K562 (cell line): Measurements from ENCODE around the gene CXCR6. TPM values are rescaled to one million over a fixed set of nuclear protein-coding genes. Genes with fewer than 3 reads are reported as not detected.

Source experiments
- ATAC-seq: fragments of 200-7000 bp; cut with Tn5 transposase; 3 replicates; pipeline ENCODE4 v1.9.1; 2020; ENCODE audit warnings: moderate library complexity
- BruUV-seq: library from RNA; stranded (reverse); fragments of 400-500 nt; replicated peaks from 2 replicates; lab custom pipeline; 2021; lab: Mats Ljungman, UMichigan
- CTCF ChIA-PET: fragments of 300-600 bp; formaldehyde crosslinking; extraction: SDS; loops from one replicate; lab custom pipeline; 2021; ENCODE audit warnings: low intra/inter-chr PET ratio; lab: Yijun Ruan, JAX
- POLR2A ChIA-PET: fragments of 300-600, 350-650 bp; sonication (Branson Sonifier 250); formaldehyde crosslinking; extraction: SDS; loops from one replicate; lab custom pipeline; 2021; ENCODE audit warnings: antibody characterized with exemption, inconsistent platforms; lab: Yijun Ruan, JAX
- DNase-seq, 4 experiments: peaks; one replicate each; pipeline versions ENCODE4 v3.0.0 to v3.0.0-alpha.2; 2011 to 2018; ENCODE audit warnings: low spot score in 3 of 4, mixed read lengths in 3 of 4; ENCODE audit errors: extremely low read depth in 1 of 4
- FAIRE-seq: peaks from 2 replicates; lab custom pipeline; 2011; peaks lifted over from hg19 to GRCh38; lab: Jason Lieb, UNC
- H2AFZ ChIP-seq: 2 replicates; pipeline ENCODE4 v1.6.0; 2011; ENCODE audit warnings: low read depth, low read length, control low read depth, inconsistent platforms
- H3K27ac ChIP-seq: fragments of 200-600 bp; 3 replicates; pipeline ENCODE4 v1.8.0; 2011; ENCODE audit warnings: low read depth, mild to moderate bottlenecking, control low read depth, inconsistent platforms, low read length, moderate library complexity, mixed read lengths; ENCODE audit errors: extremely low read depth
- H3K27me3 ChIP-seq, 2 experiments: fragments of 300-600 bp in 1 of 2; 2 replicates in 1 of 2; 3 replicates in 1 of 2; pipeline versions ENCODE4 v1.6.0 to v1.8.0; 2011; ENCODE audit warnings: inconsistent platforms in 2 of 2, low read length in 2 of 2, mild to moderate bottlenecking in 1 of 2, mixed read lengths in 1 of 2, moderate library complexity in 1 of 2; ENCODE audit not compliant: control insufficient read depth in 2 of 2, insufficient read depth in 2 of 2
- H3K36me3 ChIP-seq: fragments of 300-600 bp; 3 replicates; pipeline ENCODE4 v1.8.0; 2011; ENCODE audit warnings: mild to moderate bottlenecking, low read length, inconsistent platforms; ENCODE audit not compliant: control insufficient read depth, insufficient read depth
- H3K4me1 ChIP-seq, 2 experiments: fragments of 200-600 bp in 1 of 2; replicated peaks in 1 of 2; 2 replicates in 1 of 2; 3 replicates in 1 of 2; pipeline versions ENCODE4 v1.5.1 to v1.8.0; 2011; ENCODE audit warnings: inconsistent platforms in 2 of 2, low read length in 2 of 2, mild to moderate bottlenecking in 1 of 2, mixed read lengths in 1 of 2, moderate library complexity in 1 of 2; ENCODE audit not compliant: control insufficient read depth in 2 of 2, insufficient read depth in 2 of 2
- H3K4me2 ChIP-seq: 2 replicates; pipeline ENCODE4 v1.6.1; 2011; ENCODE audit warnings: low read length, control low read depth, inconsistent platforms, mixed read lengths; ENCODE audit not compliant: insufficient read depth
- H3K4me3 ChIP-seq: fragments of 200-600 bp; sonication (generic), shearing (Covaris generic); 2 replicates; pipeline ENCODE4 v1.5.1; 2016; ENCODE audit warnings: control low read depth, inconsistent platforms
- H3K79me2 ChIP-seq: fragments of 200-600 bp; 3 replicates; pipeline ENCODE4 v1.8.0; 2011; ENCODE audit warnings: low read length, inconsistent platforms; ENCODE audit not compliant: control insufficient read depth, insufficient read depth
- H3K9ac ChIP-seq, 2 experiments: 2 replicates each; pipeline versions ENCODE4 v1.6.0 to v1.6.1; 2011; ENCODE audit warnings: low read depth in 2 of 2, low read length in 2 of 2, control low read depth in 1 of 2, inconsistent platforms in 1 of 2, mild to moderate bottlenecking in 1 of 2, mixed read lengths in 1 of 2; ENCODE audit not compliant: insufficient read depth in 1 of 2
- H3K9me1 ChIP-seq: one replicate; pipeline ENCODE4 v1.6.0; 2011; ENCODE audit warnings: inconsistent platforms, mild to moderate bottlenecking, low read length, moderate library complexity; ENCODE audit not compliant: control insufficient read depth, insufficient read depth
- H3K9me3 ChIP-seq: replicated peaks from 2 replicates; pipeline ENCODE4 v1.5.1; 2011; ENCODE audit warnings: low read depth, low read length, inconsistent platforms; ENCODE audit not compliant: control insufficient read depth, insufficient read depth
- H4K20me1 ChIP-seq: replicated peaks from 2 replicates; pipeline ENCODE4 v1.6.1; 2011; ENCODE audit warnings: low read length, inconsistent platforms, mixed read lengths; ENCODE audit not compliant: control insufficient read depth, insufficient read depth
- CBFA2T2 ChIP-seq: fragments of 450-650 bp; conservative IDR thresholded peaks from 2 replicates; pipeline ENCODE4 v1.6.1; 2017; ENCODE audit warnings: mild to moderate bottlenecking
- HDAC2 ChIP-seq: fragments of 450-650 bp; IDR thresholded peaks from 2 replicates; pipeline ENCODE4 v1.6.1; 2016; ENCODE audit warnings: mild to moderate bottlenecking
- MCM3 ChIP-seq: fragments of 450-650 bp; IDR thresholded peaks from 2 replicates; pipeline ENCODE4 v1.6.1; 2016
- SP2 ChIP-seq: IDR thresholded peaks from 2 replicates; pipeline ENCODE4 v1.6.1; 2011; ENCODE audit warnings: mild to moderate bottlenecking, low read depth, low read length, moderate library complexity; ENCODE audit not compliant: poor library complexity, severe bottlenecking; ENCODE audit errors: extremely low read depth
- ZNF436 ChIP-seq: fragments of 250-450, 450-650 bp; sonication (Bioruptor Pico); formaldehyde crosslinking; IDR thresholded peaks from 2 replicates; pipeline ENCODE4 v1.7.0; 2020; ENCODE audit warnings: mild to moderate bottlenecking
- WGBS: fragments of 100-300 bp; shearing (Covaris generic); methylation state at CpG from one replicate; pipeline ENCODE4 v1.1.6; 2016; ENCODE audit warnings: low coverage, mixed read lengths; ENCODE audit not compliant: insufficient coverage; ENCODE audit errors: missing lambda C conversion rate; 5-methylcytosine and 5-hydroxymethylcytosine counted together
- in situ Hi-C: fragments of 300-500 bp; cut with MboI; formaldehyde crosslinking; loops from 4 replicates; pipeline ENCODE4 v1.15.0; 2018; ENCODE audit warnings: inconsistent platforms, mixed read lengths
- intact Hi-C: fragments of 100-400 bp; cut with micrococcal nuclease; formaldehyde crosslinking; loops from 2 replicates; pipeline ENCODE4 v1.14.2; 2022
- polyA plus RNA-seq, 8 experiments: library from polyadenylated mRNA; depleted of rRNA in 4 of 8; stranded (reverse) in 5 of 8; unstranded in 3 of 8; fragments of >200 nt; fragmentation: Nextera tagmentation in 2 of 8; fragmentation: Illumina TruSeq in 1 of 8; extraction: Ambion mirVana in 2 of 8; extraction: Trizol in 1 of 8; gene quantifications; 2 replicates each; pipeline versions ENCODE4 v1.2.1 to v1.2.3, GENCODE V29; 2011 to 2014; ENCODE audit warnings: inconsistent platforms in 1 of 8, missing spikeins in 1 of 8
- total RNA-seq, 7 experiments: library from RNA; depleted of rRNA in 6 of 7; stranded (reverse); fragments of >200 nt in 6 of 7; fragmentation: Illumina TruSeq in 2 of 7; extraction: Trizol in 2 of 7; gene quantifications; 2 replicates each; pipeline versions ENCODE4 v1.2.1 to v1.2.3, GENCODE V29; 2011 to 2021; ENCODE audit warnings: low replicate concordance in 1 of 7
- TF ChIP-seq, protein P1 (sequence below): fragments of 450-650 bp; IDR thresholded peaks from 2 replicates; pipeline ENCODE4 v1.7.0; 2016; ENCODE audit warnings: borderline replicate concordance

Gene CXCR6
- total and polyA plus RNA-seq, 9 of the 15 experiments (the other 6 are each of a cell fraction or from before 2014, with no cell fraction given) = 0.28 TPM; not detected in 8

- Histone ChIP-seq H4K20me1 (no peaks in the 10 kb centered on the region; the same call in 1 of the 2 replicates), H3K9me1 (peaks cover 2% of the 10 kb centered on the region), H3K9me3 (no peaks in the 10 kb centered on the region), H3K4me2 (no peak overlapping the region), H3K9ac (no peak overlapping the region), H3K27me3 (peaks cover 16 to 66% of the 10 kb centered on the region in 2 experiments), H3K79me2 (no peaks in the 10 kb centered on the region), H3K36me3 (no peaks in the 10 kb centered on the region), H3K27ac (no peak overlapping the region), H2AFZ (no peak overlapping the region), H3K4me1 (peaks cover 0 to 3% of the 10 kb centered on the region in 2 experiments; a peak in 3 of 5 replicates), H3K4me3 (no peak overlapping the region)
- no peak for FAIRE-seq
- intact Hi-C loops = loop anchor here (10.0 kb wide), 1 partner anchor 391 kb away; no protein-coding TSS in a partner anchor
- TF ChIP-seq, protein P1, sequence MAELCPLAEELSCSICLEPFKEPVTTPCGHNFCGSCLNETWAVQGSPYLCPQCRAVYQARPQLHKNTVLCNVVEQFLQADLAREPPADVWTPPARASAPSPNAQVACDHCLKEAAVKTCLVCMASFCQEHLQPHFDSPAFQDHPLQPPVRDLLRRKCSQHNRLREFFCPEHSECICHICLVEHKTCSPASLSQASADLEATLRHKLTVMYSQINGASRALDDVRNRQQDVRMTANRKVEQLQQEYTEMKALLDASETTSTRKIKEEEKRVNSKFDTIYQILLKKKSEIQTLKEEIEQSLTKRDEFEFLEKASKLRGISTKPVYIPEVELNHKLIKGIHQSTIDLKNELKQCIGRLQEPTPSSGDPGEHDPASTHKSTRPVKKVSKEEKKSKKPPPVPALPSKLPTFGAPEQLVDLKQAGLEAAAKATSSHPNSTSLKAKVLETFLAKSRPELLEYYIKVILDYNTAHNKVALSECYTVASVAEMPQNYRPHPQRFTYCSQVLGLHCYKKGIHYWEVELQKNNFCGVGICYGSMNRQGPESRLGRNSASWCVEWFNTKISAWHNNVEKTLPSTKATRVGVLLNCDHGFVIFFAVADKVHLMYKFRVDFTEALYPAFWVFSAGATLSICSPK = no peak
- TF ChIP-seq ZNF436 (CRISPR knock-in tag) = no peak
- no peak for TF ChIP-seq SP2
- no peak for TF ChIP-seq HDAC2
- TF ChIP-seq CBFA2T2 = no peak
- no peak for TF ChIP-seq MCM3
- ChIA-PET POLR2A (no interaction called here), CTCF (interaction anchor here (0.7 to 1.5 kb wide), 3 partner anchors 144 to 871 kb away, joined by 3 to 4 read pairs (median 3); no protein-coding TSS in a partner anchor)
- DNase-seq = no peak
- BruUV-seq = no TSS peak
- 10% methylated on average over 3 of the region's 3 CpGs for WGBS
- ATAC-seq = no peak
- in situ Hi-C loops = no loop called here
Observed at GRCh38 chr3:45905755-45906154, 37.5 kb upstream of the CXCR6 start.
